Measurements from ENCODE around the gene SYT7. TPM values are rescaled to one million over a fixed set of nuclear protein-coding genes. Genes with fewer than 3 reads are reported as not detected.

SYT7 gene
- total and polyA plus RNA-seq, 2 of the 8 experiments (the other 6 are each of a cell fraction or from before 2014, with no cell fraction given): 9.6 to 10.5 TPM

DNA sequence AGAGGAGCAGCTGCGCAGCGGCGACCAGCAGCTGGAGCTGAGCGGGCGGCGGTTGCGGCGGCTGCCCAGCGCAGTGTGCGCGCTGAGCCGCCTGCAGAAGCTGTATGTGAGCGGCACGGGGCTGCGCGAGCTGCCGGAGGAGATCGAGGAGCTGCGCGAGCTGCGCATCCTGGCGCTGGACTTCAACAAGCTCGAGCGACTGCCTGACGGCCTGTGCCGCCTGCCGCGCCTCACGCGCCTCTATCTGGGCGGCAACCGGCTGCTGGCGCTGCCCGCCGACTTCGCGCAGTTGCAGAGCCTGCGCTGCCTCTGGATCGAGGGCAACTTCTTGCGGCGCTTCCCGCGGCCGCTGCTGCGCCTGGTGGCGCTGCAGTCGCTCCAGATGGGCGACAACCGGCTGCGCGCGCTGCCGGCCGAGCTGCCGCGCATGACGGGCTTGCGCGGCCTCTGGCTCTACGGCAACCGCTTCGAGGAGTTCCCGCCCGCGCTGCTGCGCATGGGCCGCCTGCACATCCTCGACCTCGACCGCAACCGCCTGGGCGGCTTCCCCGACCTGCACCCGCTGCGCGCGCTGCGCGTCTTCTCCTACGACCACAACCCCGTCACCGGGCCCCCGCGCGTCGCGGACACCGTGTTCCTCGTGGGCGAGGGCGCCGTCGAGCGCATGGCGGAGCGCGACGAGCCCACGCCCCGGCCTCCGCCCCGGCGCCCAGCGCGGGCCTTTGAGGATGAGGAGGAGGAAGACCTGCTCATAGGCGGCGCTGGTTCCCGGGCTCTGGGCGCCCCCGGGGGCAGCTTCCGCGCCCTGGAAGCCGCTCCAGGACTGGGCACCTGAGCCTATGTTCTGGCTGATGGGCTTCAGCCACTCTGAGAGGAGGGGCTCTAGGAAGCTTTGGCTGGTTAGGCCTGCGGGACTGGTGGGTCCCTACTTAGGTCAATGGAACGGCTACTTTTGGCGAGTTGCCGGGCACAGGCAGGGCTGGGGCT is 71.5 kb downstream of the SYT7 start (continued):
- peak; percentile 29 to 58; a peak in 3 of 4 replicates for TF ChIP-seq RAD21 (IDR thresholded peaks at IDR 0.05 in 1 of 2, conservative IDR thresholded peaks at IDR 0.05 in 1 of 2; ENCODE audit: low read depth in 2 of 2, low read length in 2 of 2)

All from H1 (cell line).